GM21447 (cell line): Measurements from ENCODE around the gene CYFIP1.
A peak's percentile ranks its signal among the peaks of the same experiment; 100 is the strongest.

Experiments
- ATAC-seq: cut with Tn5 transposase; IDR thresholded peaks from one replicate; pipeline ENCODE4 v1.9.1; 2021; ENCODE audit not compliant: unreplicated experiment

CYFIP1 gene

DNA sequence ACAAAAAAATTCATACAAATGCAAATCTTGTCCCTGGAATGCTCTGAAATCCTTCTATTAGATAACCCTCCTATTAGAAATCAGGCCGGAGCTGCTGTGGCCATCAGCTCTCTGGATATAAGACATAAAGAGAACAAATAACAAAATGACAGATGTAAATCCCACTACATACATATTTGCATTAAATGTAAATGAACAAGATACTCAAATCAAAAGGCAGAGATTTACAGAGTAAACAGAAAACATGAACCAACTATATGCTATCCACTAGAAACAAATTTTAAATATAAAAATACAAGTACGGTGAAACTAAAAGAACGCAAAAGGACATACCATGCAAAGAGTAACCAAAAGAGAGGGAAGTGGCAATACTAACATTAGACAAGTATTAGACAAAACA, 10.7 kb downstream of the CYFIP1 start:
- ATAC-seq = no peak

GRCh38 chr15:22968366-22968765, 11.8 kb downstream of the CYFIP1 start:
- ATAC-seq = no peak

- ATAC-seq = no peak
These were observed 12.9 kb downstream of the CYFIP1 start for GRCh38 chr15:22967084-22967770.

- no peak for ATAC-seq
These were observed 13.7 kb downstream of the CYFIP1 start for GRCh38 chr15:22966321-22967083.

DNA sequence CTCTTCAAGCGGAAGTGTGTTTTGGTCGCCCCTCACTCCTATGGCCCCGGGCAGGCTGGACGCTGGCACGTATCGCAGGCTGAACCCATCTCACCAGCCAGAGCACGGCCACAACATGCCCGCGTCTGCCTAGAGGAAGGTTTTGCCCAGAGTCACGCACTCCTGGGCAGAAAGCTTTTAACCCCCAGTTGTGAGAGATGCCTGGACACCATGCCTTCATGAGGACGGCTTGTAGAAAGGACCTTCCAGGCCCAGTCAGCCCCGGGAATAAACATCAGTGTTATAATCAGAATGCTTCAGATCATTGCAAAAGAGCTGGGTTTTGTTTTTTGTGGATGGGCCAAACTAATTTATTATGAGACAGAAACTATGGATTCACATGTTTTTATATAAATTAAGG, 16.5 kb downstream of the CYFIP1 start:
- ATAC-seq = no peak

- no peak for ATAC-seq
These were observed 17.6 kb downstream of the CYFIP1 start for GRCh38 chr15:22962611-22963010.

- no peak for ATAC-seq
These were observed 18.4 kb downstream of the CYFIP1 start for GRCh38 chr15:22961762-22962161.

DNA sequence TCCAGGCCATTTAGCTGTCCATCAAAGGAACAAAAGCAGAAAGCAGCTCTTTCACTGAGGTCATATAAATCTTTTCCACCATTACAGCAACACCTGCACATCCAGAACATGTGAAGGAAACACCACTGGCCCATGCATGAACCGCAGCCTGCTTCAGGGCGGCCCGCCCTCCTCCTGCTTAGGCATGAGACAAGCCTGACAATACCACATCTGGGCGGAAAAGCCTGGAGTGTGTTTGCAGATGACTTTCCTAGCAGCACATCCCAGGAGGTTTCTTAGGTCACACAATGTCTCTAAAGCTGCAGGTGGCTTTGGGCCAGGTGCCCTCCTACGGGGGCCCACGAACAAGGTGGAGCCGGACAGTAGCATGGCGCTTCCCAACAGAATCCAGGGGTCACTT, 19.6 kb downstream of the CYFIP1 start:
- ATAC-seq = no peak

GRCh38 chr15:22960126-22960525, 20.0 kb downstream of the CYFIP1 start:
- ATAC-seq = no peak

GRCh38 chr15:22959321-22960101, 20.7 kb downstream of the CYFIP1 start:
- ATAC-seq = no peak

- ATAC-seq = peak; percentile 68
These were observed 21.5 kb downstream of the CYFIP1 start for GRCh38 chr15:22958487-22959280.

- ATAC-seq = no peak
These were observed 23.2 kb downstream of the CYFIP1 start for GRCh38 chr15:22956978-22957260.

- no peak for ATAC-seq
These were observed 23.8 kb downstream of the CYFIP1 start for GRCh38 chr15:22956257-22956977.

DNA sequence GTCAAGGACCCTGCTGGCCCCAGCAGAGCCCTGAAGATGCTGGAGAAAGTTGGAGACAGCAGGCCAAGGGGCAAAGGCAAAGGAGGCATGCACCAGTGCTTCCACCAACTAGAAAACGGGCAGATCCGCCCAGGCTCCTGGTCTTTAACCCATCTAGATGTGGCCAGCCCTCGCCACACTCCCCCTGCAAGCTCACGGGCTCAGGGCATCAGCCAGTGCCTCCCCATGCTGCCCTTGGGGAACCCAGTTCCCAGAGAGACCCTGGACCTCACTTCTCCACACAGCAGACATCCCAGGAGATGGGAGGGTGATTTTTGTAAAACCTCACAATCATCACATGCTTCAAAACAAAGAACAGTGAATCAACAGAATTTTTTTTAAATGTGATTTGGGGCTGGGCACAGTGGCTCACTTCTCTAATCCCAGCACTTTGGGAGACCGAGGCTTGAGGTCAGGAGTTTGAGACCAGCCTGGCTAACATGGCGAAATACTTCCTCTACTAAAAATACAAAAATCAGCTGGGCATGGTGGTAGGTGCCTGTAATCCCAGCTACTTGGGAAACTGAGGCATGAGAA, 24.5 kb downstream of the CYFIP1 start:
- ATAC-seq = no peak

GRCh38 chr15:22954798-22955543, 25.2 kb downstream of the CYFIP1 start:
- no peak for ATAC-seq

DNA sequence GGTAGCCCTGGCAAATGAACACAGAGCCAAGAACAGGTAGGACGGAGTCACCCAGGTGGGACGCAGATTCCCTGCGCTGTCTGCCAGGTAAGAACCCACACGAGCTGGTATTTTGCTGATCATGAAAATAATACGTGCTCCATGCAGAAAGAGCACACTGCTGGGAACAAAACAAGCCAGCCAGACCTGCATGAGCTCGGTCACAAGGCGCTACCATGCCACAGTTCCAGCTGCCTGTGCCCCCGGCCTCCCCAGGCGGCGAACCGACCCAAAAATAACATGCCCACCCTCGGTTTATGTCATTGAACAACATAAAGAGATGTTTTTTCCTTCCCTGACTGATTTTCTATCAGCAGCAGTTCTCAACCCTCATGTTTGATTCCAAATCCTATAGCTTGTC, 25.8 kb downstream of the CYFIP1 start:
- ATAC-seq = no peak

GRCh38 chr15:22952796-22953579, 27.2 kb downstream of the CYFIP1 start:
- no peak for ATAC-seq

DNA sequence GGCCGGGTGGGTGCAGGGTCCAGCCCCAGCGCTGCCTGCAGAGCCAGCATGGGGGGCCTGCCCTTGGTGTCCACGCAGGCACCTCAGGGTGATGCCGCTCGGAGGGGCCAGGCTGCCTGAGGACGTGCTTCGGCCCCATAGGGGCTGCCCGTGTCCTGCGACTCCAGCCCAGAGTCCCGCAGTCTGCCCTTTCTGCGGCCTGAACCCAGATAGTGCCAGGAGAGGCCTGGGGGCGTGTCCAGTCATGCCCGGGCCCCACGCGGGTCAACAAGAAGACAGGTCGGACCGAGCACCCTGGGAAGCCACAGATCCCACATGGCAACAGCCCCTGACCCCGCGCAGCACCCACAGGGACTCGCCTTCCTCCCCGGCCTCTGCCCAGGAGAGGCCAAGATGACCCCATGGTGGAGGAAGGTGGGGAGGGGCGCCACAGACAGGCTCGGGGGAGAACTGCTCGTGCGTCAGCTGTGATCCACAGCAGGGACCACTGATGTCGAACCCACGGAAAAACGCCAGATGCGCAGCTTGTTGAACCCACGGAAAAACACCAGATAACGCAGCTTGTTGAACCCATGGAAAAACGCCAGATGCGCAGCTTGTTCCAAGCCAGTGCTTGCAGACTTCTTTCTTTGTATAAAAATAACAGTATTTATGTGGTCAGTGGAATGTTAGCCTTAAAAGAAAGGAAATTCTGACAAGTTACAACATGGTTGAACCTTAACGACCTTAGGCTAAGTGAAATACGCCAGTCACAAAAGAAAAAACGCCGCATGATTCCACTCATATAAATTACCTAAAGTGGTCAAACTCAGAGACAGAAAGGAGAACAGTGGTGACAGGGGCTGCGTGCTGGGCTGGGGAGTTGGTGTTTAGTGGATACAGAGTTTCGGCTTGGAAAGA, 28.5 kb downstream of the CYFIP1 start:
- no peak for ATAC-seq
